ENCODE results near the gene ELF2.
"Not testable (repeated sequence)": the region's sequence is repeated elsewhere in the genome, so short reads cannot be mapped to it uniquely, and the experiment has no call there.

The ELF2 gene

DNA sequence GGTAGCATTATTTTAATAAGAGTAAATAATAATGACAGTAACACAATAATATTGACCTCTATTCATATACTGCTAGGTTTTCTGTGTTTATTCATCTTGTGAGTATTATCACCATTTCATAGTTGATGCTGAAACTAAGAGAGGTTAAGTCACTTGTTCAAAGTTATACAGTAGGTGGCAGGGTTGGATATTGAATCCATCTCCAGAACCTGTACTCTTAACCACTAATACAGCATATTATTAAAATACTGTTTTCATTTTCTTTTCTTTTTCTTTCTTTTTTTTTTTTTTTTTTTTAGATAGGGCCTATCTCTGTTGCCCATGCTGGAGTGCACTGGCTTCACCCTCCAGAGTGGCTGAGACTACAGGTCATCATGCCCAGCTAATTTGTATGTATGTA is 7.1 kb upstream of the ELF2 start:
- no peak for DNase-seq

GRCh38 chr4:139177869-139178619 is 1.0 kb upstream of the ELF2 start:
- peak; percentile 95 to 96 for DNase-seq

GRCh38 chr4:139176302-139177048 is 543 bp downstream of the ELF2 start:
- DNase-seq = peak; percentile 78 to 83

DNA sequence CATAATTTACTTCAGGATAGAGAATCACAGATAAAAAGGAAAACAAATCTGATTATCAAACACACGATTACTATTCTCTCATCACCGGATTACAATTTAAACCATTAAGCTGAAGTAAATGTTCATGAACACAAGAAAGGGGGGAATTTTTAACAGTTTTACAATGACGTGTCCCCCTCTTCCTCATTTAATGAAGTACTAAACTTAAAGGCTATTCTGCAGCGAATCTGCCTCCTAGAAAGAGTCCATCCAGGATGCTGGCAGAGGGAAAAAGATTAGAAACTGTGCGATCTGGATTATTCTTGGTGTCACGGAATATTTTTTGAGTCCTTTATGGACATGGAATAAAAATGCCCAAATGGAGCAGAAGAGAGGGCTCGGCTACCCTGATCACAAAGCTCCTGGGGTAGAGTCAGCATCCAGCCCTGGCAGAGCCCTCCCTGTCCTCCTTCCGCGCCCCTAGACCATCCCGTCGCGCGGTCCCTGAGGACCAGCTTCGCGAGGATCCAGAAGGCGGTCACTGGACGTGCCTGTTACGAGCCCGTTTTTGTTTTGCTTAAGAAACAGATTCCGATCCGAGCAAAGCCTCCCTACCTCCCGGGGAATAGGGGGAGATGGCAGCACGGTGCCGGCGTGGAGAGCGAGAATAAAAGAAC is 1.2 kb downstream of the ELF2 start:
- no peak for DNase-seq

GRCh38 chr4:139171876-139172691 is 4.9 kb downstream of the ELF2 start:
- no peak for DNase-seq

DNA sequence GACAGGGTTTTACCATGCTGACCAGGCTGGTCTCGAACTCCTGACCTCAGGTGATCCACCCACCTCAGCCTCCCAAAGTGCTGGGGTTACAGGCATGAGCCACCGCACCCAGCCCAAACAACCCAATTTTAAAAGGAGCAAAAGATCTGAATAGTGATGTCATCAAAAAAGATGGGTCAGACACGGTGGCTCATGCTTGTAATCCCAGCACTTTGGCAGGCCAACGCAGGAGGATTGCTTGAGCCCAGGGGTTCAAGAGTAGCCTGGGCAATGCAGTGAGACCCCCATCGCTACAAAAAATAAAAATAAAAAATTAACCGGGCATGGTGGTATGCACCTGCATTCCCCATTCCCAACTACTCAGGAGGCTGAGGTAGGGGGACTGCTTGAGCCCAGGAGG is 6.1 kb downstream of the ELF2 start:
- no peak for DNase-seq

DNA sequence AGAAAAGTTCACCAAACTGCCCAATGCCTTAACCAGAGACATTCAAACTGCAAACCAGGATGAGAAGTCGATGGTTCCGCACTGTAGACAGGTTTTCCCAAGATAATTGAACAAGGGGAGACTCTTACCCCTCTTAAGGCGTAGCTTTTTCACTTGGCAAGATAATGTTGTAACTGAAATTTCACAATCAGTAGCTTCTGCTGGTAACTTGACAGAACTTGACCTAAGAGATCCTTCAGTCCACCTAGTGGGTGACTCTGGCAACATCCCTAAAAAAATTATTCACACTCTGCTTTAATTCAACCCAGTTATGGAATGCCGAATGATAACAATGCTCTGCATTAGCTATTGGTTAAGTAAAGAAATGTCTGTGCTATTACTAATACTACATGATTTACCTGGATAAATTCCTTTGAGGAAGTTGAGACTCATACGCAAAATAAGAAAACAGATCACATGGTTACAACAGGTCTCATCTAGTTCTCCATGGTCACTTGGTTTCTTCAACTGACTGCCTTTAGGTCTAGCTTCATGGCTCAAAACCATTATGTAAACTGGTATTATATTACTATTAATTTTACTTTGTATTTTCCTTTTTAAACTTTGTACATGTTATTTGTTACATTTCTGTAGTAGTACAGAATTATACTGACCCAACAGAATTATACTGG is 9.1 kb downstream of the ELF2 start:
- peak in 1 of 2 donors; percentile 23 for DNase-seq

- DNase-seq = no peak
Observed at GRCh38 chr4:139164731-139165130, 12.3 kb downstream of the ELF2 start.

DNA sequence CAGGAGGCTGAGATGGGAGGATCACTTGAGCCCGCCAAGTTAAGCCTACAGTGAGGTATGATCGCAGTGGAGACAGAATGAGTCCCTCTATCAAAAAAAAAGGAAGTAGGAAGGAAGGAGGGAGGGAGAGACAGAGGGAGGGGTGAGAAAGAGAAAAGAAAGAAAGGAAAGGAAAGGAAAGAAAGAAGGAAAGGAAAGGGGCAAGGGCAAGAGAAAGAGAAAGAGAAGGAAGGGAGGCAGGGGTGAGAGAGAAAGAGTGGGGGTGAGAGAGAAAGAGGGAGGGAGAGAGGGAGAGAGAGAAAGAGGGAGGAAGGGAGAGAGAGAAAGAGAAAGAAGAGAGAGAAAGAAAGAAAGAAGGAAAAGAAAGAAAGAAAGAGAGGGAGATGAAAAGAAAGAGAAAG is 13.2 kb downstream of the ELF2 start:
- DNase-seq = no peak

- DNase-seq = not testable (repeated sequence)
Observed at GRCh38 chr4:139157977-139158376, 19.0 kb downstream of the ELF2 start.

- DNase-seq = no peak
Observed at GRCh38 chr4:139154952-139155557, 22.0 kb downstream of the ELF2 start.

GRCh38 chr4:139154538-139154937 is 22.5 kb downstream of the ELF2 start:
- DNase-seq = no peak

- DNase-seq = no peak
Observed at GRCh38 chr4:139154134-139154421, 22.9 kb downstream of the ELF2 start.

DNA sequence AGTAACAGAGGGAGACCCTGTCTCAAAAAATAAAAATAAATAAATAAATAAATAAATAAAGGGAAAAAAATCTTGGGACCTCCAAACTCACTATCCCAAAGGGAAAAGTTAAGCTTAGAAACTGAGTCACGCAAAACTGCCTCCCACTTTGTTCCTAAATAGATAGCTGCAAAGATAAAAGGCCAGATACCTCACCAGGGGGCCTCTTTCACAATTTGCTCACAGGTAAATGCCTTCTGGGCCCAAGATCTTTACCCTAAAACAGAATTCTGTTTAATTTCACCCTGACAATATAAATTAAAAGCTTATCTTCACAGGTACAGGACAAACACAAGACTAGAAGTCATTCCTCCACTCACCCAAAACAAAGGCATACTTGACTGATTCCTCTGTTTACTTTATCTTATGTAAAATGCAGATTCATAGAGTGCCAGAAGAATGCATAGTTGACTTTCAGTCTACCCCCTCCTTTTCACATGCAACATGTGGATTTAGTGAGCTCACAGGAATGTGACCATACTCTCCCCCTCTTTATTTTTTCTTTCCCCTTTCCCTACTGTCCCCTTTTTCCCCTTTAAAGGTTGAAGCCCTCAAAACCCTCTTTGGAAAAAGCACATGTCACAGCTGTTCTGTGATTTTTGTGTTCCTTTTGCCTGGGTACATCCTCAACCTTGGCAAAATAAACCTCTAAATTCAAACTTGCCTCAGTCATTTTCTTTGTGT is 23.4 kb downstream of the ELF2 start:
- DNase-seq = no peak

- DNase-seq = no peak
Observed at GRCh38 chr4:139152249-139152648, 24.8 kb downstream of the ELF2 start.

GRCh38 chr4:139146926-139147629 is 29.9 kb downstream of the ELF2 start:
- no peak for DNase-seq

GRCh38 chr4:139145552-139145932 is 31.5 kb downstream of the ELF2 start:
- DNase-seq = no peak

- no peak for DNase-seq
Observed at GRCh38 chr4:139144911-139145551, 32.0 kb downstream of the ELF2 start.

GRCh38 chr4:139144161-139144859 is 32.7 kb downstream of the ELF2 start:
- peak in 1 of 2 donors; percentile 39 for DNase-seq

- DNase-seq = no peak
Observed at GRCh38 chr4:139142980-139143379, 34.0 kb downstream of the ELF2 start.
